ENCODE measurements around the gene FBP1.
A peak's percentile ranks its signal among the peaks of the same experiment; 100 is the strongest.

The FBP1 gene

DNA sequence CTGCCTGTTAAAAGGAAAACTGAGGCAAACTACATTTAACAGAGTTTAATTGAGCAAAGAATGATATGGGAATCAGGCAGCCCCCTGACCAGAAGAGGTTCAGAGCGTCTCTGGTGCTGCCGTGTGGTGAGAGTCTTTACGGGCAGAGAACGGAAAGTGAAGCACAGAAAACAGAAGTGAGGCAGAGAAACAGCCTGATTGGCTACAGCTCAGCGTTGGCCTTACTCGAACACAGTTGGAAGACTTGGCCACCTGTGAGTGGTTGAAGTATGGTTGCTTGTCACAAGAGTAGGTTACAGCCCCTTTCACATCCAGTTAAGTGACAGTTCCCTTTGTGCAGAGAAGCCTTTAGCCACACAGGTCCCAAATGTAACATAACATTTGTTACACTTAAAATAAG is 16.9 kb upstream of the FBP1 start:
- peak in 1 of 2 donors; percentile 17 for DNase-seq (ENCODE audit: low read depth in 2 of 2)

DNA sequence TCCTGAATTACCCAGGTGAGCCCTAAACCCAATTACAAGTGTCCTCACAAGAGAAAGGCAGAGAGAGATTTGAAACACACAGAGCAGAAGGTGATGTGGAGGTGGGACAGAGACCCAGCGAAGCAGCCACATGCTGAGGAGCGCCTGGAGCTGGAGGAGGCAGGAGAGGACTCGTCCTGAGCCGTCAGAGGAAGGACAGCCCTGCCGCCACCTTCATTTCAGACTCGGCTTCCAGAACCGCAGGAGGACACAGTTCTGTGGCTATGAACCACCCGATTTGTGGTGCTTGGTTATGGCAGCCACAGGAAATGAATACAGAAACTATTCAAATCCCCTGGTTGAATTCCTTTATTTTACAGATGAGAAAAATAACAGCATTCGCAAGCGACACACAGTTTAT is 16.4 kb upstream of the FBP1 start:
- DNase-seq (ENCODE audit: low read depth in 2 of 2): no peak

DNA sequence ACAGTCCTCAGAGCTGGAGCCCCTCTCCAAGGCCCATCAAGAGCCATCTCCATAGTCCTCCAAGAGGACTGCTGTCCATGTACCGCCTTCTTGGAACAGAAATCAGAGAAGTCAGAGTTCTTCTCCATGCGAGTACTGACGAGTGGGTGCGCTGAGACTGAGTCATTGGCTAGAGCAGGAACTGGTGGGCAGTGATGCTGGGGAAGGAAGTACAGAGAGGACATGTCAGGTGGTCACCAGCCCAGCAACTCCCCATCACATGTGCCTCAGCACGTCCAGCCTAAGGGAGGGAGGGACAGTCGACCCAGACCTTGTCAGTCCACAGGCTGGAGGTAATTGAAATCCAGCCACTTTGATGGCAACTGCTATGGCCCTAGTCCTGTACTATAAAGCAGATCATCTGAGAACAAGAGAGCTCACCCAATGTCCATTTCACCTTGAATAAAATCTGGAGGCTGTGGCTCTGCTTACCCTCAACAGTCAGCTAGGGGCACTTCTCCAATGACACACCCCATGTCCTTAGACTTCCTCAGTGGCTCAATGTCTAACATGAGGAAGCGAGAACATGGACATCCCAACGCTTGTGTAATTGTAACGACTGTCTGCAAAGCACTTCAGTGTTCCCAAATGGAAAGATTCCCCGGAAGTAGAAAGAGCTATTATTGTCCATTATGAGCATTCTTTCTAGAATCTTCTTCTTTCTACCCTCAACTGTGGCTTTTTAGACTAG is 15.0 kb upstream of the FBP1 start:
- no peak for DNase-seq (ENCODE audit: low read depth in 2 of 2)

DNA sequence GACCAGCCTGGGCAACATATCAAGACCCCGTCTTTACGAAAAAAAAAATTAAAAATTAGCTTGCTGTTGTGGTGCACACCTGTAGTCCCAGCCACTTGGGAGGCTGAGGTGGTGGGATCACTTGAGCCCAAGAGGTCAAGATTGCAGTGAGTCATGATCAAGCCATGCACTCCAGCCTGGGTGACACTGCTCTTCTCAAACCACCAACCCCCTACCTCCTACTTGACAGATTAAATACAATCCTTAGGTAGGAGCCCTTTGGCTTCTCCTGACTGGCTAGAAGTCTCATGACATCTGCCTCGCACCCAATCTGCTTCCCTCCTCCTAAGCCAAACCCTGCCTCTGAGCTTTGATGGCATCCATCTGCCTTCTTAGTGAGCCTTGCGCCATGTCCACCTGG is 11.6 kb upstream of the FBP1 start:
- no peak for DNase-seq (ENCODE audit: low read depth in 2 of 2)

DNA sequence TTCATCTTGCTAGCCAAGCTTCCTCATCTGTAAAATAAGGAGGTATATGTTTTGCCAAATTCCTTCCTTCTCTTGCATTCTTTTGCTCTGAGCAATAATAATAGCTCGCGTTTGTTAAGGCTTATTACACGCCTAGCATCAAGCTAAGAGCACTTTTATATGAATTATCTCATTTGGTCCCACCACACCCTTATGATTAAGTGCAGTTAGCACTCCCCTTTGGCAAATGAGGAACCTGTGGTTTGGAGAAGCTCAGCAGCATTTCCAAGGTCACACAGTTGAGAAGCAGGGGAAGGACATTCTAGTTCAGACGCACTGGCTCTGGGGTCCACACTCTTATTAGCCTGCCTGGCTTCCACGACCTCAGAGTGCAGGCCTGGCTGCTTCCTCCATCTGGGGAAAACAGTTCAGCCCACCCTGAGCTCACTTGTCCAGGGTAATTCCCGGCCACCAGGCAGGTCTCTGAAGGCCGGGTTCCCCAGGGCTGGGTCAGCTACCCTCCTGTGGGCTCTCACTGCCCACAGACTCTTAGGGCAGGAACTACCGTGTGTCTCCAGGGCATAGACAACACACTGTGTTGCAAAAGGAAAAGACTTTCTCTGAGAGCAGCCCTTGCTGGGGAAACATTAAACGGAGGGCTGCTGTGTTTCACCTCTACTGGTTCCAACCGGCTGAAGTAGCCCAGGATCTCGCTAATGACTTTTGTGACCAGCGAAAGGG is 9.9 kb upstream of the FBP1 start:
- DNase-seq (ENCODE audit: low read depth in 2 of 2): no peak

DNA sequence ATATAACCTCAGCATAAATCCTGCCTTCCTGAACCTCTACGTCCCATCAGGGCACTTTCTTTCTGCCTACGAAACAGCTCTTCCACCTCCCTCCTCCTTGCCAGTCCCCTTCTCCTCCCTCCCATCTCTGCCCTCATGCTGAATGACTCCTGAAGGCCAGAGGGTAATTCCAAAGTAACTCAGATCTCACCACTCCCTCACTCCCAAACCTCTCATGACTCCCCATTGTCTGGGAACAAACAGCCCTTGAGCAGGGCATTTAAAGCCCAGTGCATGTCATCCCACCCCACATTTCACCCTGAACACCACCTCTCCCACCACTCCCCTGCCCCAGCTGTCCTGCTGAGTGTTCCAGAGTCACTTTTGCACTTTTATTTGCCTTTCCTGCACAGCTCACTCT is 8.9 kb upstream of the FBP1 start:
- no peak for DNase-seq (ENCODE audit: low read depth in 2 of 2)

DNA sequence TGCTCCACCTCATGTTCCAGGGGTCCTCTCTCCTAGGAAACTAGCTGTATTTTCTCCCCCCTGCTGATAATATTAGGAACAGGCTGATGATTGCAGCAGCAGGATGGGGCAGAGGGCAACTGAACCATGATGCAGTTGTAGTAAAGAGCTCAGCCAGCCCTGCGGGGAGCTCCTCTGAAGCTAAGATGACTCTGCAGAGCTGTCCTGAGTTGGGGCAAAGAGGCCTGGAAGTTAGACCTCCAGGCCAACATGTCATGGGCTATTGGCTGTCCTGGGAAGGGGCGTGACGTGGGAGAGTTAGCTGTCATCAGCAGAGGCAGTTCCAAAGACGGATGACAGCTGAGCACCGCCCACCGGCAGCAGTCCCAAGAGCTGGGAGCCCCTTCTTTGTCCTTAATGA is 6.6 kb upstream of the FBP1 start:
- DNase-seq (ENCODE audit: low read depth in 2 of 2): no peak

DNA sequence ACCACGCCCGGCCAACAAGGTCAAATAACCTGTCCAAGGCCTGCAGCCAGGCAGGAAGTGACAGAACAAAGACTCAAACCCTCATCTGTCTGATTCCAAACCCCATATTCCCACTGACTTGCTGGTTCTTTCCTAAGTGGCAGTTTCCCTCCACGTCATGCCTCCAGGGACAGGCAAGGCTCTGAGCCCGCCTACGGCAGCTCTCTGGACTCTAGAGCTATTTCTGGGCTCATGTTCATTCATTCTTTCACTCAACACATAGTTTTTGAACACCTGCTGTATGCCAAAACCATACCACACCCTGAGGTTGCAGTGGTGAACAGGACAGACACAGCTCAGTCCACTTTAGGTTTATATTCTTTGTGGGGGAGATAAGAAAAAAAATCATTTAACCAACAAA is 5.2 kb upstream of the FBP1 start:
- no peak for DNase-seq (ENCODE audit: low read depth in 2 of 2)

DNA sequence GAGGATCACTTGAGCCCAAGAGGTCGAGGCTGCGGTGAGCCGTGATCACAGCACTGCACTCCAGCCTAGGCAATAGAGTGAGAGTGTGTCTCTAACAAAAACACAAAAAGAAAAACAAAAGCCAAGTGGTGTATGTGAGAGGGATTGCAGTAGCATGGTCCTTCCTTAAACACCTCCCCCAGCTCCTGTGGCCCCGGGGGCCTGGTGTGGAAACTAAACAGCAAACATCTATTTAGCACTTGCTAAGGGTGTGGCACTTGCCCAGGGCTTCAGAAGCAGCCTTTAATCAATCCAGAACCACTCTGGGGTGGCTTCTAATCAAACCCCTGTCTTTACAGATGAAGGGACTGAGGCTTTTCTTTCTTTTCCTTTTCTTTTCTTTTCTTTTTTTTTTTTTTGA is 4.4 kb upstream of the FBP1 start:
- DNase-seq (ENCODE audit: low read depth in 2 of 2): no peak

DNA sequence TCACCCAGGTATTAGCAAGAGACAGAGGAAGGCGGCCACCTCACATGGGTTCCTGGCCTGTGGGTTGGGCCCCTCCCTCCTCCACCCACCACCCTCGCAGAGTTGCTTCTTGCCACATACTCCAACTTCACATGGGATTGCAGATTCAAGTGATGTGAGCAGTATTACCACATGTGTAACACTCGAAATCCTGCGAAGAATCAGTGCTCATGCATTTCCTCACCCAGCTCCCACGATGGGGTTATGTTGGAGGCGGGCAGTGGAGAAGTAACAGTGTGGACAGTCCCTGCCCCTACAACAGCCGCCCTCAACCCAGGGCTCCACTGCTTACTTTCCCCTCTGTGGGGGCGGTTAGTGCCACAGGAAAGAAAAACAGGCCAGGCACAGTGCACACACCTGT is 3.9 kb upstream of the FBP1 start:
- DNase-seq (ENCODE audit: low read depth in 2 of 2): no peak

DNA sequence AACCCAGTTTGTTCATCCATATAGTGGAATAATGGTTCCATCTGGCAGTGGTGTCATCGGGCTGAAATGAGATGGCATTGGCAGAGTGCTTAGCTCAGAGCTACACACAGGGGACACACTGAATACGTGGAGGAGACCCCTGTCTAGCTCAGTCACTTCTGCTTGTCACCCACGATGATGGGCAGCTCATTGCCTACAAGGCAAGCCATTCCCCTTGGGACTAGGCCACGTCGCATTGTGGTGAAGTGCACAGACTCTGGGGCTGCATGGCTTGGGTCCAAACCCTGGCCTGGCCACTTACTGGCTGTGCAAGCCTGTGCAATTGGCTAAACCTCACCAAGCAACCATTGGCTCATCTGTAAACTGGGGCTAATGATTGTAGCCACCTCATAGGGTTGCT is 3.2 kb upstream of the FBP1 start:
- no peak for DNase-seq (ENCODE audit: low read depth in 2 of 2)

DNA sequence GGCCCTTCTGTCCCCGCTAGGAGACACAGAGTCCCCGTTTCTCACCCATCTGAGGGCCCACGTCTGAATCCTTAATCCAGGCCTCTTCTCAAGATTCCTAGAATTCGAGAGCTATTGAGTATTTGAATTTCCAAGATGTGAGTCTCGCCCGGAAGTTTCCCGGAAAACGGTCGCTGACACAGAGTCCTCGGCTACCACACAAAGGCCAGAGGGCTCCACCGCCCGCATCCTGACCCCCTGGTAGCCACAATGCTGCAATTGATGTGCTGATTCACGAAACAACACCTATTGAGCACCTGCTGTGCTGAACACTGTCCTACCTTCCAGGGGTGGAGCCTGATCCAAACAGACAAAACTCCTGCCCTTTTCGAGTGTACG is 670 bp upstream of the FBP1 start:
- DNase-seq (ENCODE audit: low read depth in 2 of 2): no peak

DNA sequence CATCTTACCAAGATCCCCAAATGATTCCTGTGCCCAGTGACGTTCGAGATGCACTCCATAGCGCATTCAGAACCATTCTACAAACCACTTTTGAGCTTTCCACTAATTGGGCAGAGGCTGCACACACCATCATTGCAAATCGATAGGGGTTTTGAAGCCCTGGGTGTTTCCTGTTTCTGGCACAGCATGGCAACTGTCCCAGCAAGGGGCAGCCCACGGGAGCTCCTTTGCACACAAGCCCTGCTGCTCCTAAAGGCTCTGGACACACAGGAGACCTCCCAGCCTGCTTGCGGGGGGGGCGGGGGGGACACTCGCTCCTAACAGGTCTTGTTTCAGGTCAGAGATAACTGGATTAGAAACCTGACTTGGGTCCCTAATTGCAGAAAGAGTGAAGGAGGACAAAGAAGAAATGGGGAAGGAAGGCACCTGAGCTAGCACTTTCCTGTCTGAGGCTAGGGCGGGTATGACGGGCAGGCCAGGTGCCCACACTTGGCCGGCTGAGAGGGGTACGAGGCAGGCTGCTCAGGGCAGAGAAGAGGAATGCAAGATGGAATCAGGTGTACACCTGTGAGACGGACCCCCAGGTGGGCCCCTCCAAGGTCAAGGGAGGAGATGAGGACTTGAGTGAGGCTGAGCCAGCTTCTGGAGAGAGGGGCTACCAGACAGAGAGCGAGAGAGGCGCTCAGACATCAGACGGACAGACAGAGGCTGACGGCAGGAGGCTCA is 820 bp downstream of the FBP1 start:
- no peak for DNase-seq (ENCODE audit: low read depth in 2 of 2)

DNA sequence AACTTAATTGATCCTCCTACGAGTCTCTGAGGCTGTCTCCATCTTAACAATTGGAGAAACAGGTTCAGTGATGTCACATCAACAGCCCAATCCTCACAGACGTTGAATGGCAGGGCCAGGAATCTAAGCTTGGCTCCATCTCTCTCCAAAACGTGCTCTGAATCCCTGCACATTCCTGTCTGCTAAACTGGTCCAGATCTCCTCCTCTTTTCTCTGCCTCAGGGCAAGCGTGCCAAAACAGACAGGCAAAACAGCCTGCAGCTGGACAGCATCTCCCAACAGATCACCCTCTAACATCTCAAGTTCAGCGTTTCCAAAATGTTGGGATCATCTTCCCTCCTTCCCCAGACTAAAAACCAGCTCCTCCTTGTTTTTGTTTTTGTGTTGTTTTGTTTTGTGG is 6.6 kb downstream of the FBP1 start:
- no peak for DNase-seq (ENCODE audit: low read depth in 2 of 2)

DNA sequence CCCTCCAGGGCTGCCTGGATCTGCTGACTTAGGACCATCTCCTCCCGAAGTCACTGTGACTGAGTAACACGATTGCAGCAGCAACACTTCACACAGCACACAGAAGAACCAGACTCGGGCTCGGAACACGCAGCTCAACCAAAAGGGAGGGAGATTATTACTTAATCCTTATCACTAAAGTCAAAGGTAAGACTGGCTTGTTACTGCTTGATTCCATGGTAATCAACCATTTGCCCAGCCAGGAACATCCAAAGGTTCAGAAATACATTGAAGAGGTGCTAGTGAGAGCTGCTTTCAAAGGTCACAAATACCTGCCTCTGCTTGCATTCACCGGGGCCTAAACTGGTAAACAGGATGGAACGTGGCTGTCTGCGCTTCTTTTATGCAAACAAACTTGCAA is 7.7 kb downstream of the FBP1 start:
- DNase-seq (ENCODE audit: low read depth in 2 of 2): no peak

DNA sequence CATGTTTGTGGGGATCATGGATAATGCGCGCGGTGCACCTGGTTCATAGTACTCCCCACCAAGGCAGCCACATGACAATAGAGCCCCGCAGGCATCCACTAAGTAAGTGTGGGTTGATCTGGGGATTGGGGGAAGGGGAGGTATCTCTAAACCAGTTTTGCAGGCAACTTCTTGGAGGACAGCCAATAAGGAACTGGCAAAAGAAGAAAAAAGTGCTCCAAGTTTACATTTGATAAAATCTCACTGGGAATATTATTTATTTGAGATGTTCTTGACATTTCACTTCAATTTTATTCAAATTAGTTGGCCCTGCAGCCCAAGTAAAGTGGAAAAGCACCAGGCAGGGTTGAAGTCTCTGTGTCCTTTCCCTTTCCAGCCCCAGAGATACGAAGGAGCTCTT is 8.5 kb downstream of the FBP1 start:
- no peak for DNase-seq (ENCODE audit: low read depth in 2 of 2)

DNA sequence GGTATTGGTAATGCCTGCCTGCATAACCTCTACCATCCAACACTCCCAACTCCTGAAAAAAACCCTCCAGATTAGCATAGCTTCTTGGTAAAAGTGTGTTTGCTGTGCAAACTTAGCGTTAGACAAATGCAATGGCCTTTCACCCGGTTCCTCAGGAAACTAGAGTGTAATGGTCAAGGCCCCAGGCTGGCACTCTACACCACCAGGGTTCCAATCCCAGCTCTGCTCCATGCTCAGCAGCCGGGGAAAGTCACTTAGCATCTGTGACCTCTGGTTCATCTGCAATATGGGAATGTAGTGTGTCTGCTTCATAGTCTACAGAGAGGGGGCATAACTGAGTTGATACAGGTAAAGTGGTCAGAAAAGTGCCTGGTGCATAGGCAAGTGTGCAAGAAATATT is 9.0 kb downstream of the FBP1 start:
- no peak for DNase-seq (ENCODE audit: low read depth in 2 of 2)

DNA sequence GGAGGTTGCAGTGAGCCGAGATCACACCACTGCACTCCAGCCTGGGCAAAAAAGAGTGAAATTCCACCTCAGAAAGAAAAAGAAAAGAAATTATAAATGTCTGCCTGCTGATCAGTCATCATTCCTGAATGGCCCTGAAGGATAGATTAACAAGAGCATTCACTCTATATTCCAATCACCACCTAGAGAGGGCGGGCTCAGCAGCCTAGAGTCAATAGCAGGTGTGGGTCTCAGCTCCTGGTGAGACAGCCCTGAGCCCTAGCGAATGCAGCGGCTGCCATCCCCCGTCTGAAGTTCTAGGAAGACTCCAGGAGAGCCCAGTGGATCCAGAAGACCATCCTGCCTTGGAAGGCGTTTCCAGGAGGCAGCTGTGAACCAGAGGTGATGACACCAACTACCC is 12.0 kb downstream of the FBP1 start:
- DNase-seq (ENCODE audit: low read depth in 2 of 2): no peak

DNA sequence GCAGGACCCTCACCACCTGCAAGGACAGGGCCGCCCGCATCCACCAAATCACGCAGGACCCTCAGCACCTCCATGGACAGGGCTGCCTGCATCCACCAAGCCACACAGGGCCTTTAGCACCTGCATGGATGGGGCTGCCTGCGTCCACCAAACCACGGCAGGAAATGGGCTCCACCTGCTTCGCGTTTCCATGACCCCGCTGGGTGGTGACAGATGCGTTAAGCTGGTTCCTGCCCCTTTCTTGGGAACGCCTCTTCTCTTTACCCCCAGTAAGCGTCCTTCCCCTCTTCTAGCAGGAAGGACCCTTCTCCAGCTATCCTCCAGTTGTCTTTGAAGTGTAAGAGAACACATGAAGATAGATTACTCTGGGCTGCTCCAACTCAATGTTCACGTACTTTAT is 13.5 kb downstream of the FBP1 start:
- DNase-seq (ENCODE audit: low read depth in 2 of 2): no peak

DNA sequence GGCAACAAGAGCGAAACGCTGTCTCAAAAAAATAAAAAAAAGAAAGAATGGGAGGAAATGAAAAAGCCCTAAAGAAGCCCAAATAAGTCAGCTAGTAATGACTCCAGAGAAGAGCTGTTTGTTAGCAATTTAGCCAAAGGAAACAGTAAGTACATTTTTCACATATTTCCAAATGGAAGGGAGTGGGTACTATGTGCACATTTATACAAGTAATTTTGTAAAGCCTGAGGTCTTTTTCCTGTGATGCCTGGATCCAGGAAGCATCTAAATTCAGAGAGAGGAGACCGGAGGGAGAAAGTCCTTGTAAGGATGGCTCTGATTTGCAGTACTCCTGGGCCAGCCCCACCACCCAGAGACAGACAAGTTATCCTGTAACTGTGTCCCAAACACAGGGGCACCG is 14.7 kb downstream of the FBP1 start:
- no peak for DNase-seq (ENCODE audit: low read depth in 2 of 2)

DNA sequence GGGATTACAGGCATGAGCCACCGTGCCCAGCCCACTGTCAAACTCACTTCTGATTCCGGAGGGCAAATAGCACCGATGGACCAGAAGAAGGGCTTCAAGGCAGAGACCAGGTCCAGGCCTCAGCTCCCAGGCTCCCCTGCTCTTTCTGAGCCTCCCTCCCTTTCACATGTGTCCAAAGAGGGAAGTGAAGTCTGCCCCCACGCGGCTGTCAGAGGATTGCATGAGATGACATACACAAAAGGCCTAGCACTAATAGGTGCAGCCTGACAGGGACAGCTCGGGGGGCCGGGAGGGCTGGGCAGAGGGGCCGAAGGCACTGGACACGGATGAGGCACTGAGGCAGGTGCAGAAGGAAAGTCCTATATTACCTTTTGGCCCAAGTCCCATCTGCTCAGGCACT is 16.1 kb downstream of the FBP1 start:
- DNase-seq (ENCODE audit: low read depth in 2 of 2): peak in 1 of 2 donors; percentile 19

DNA sequence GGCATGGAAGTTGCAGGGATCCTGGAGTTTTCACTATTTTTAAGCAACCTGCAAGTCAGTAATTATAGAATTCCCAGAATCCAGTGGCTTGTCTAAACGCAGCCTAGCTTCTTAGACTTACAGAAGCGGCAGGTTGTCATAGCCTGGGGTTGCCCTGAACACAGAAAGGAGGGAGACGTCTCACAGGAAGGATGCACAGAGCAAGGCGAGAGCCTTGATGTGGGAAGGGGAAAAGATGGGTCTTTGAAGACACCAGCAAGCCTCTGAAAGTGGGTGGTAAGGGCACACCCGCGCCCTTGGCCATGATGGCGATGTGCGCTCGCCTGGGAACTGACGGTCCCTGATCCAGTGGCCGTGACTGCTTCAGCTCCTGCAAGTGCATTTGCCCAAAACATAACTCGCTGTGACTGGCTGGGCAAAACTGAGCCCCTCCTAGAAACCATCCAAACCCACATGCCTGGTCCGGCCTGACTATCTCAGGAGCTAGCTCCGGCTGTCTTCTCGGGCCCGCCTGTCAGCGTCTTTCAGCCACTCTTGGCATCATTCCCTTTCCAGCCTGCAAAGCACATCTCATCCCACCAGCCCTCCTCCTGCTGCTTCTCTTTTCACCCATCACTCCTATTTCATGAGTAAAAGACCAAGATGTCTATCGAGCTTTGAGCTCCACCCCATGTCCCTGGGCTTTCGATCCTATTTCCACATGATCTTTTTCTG is 17.1 kb downstream of the FBP1 start:
- no peak for DNase-seq (ENCODE audit: low read depth in 2 of 2)

DNA sequence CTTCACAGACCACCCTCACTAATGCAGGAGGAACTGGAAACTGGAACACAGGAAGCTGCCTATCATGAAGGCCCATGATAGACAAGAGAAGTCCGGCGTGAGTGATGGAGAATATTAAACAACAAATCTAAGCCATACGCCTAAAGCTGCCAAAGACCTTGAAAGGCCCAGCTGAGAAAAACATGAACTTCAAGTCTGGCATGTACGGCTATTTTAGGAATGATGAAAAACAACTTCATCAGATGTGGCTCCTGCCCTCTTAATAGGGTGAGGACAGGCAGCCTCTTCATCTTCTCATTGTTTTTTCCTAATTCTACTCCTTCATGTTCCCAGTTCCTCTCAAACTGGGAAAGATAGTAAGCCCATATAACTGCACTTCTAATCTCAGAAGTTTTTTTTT is 20.3 kb downstream of the FBP1 start:
- DNase-seq (ENCODE audit: low read depth in 2 of 2): no peak
